NK-92 (cell line): Measurements from ENCODE around the gene GRB7.
A peak's percentile ranks its signal among the peaks of the same experiment; 100 is the strongest.
"Not testable (repeated sequence)": the region's sequence is repeated elsewhere in the genome, so short reads cannot be mapped to it uniquely, and the experiment has no call there.

Experiments
- DNase-seq: peaks from one replicate; lab custom pipeline; 2025; ENCODE audit not compliant: unreplicated experiment; lab: John Stamatoyannopoulos, UW

The GRB7 gene

DNA sequence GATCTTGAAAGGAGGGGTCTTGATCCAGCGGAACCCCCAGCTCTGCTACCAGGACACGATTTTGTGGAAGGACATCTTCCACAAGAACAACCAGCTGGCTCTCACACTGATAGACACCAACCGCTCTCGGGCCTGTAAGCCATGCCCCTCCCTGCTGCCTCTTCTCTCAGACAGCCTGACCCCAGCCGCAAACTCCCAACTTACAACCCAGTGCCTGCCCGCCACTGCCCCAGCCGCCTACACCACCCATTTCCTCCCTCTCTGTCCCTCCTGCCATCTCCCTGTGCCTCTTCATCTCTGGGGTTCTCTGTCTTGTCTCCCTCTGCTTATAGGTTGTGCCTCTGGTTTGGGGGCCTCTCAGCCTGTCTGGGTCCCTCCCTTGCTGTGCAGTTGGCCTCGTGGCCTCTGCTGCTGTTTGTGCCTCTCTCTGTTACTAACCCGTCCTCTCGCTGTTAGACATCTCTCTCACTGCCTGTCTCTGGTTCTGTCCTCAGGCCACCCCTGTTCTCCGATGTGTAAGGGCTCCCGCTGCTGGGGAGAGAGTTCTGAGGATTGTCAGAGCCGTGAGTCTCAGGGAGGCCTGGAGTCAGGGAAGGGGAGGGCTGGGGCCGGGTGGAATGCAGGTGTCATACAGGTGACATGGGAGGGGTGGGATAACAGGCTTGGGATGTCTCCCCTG, 28.3 kb upstream of the GRB7 start:
- DNase-seq: no peak

DNA sequence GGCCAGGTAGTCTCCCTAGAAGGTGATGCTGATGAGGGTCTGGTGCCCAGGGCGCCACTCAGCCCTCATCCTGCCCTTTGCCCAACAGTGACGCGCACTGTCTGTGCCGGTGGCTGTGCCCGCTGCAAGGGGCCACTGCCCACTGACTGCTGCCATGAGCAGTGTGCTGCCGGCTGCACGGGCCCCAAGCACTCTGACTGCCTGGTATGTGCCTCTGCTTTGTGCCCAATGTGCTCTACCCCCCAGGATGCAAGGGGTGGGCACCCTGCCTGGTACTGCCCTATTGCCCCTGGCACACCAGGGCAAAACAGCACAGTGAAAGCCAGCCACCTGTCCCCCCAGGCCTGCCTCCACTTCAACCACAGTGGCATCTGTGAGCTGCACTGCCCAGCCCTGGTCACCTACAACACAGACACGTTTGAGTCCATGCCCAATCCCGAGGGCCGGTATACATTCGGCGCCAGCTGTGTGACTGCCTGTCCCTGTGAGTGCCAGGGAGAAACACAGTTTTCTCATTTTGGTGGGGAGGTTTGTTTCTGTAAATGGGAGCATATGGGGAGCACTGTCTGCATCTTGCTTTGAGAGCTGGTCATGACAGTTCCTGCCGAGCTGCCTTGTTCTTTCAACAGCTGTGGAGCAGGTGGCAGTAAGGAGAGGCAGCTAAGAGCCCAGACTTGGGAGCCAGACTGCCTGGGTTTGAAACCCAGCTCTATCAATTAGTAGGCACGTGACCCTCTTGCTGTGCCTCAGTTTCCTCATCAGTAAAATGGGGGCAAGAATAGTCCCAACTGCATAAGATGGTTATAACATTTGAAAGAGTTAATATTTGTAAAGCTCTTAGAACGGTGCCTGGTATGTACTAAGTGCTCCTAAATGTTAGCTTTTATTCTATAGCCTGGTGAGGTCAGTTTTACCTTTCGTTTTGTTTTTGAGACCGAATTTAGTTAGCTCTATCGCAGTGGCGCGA, 27.5 kb upstream of the GRB7 start:
- no peak for DNase-seq

DNA sequence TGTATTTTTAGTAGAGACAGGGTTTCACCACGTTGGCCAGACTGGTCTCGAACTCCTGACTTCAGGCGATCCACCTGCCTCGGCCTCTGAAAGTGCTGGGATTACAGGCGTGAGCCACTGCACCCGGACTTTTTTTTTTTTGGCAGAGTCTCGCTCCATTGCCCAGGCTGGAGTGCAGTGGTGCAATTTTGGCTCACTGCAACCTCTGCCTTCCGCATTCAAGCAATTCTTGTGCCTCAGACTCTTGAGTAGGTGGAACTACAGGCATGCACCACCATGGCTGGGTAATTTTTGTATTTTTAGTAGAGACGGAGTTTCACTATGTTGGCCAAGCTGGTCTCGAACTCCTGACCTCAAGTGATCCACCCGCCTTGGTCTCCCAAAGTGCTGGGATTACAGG, 26.7 kb upstream of the GRB7 start:
- DNase-seq: not testable (repeated sequence)

DNA sequence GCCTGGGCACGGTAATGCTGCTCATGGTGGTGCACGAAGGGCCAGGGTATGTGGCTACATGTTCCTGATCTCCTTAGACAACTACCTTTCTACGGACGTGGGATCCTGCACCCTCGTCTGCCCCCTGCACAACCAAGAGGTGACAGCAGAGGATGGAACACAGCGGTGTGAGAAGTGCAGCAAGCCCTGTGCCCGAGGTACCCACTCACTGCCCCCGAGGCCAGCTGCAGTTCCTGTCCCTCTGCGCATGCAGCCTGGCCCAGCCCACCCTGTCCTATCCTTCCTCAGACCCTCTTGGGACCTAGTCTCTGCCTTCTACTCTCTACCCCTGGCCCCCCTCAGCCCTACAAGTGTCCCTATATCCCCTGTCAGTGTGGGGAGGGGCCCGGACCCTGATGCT, 25.9 kb upstream of the GRB7 start:
- DNase-seq: no peak

DNA sequence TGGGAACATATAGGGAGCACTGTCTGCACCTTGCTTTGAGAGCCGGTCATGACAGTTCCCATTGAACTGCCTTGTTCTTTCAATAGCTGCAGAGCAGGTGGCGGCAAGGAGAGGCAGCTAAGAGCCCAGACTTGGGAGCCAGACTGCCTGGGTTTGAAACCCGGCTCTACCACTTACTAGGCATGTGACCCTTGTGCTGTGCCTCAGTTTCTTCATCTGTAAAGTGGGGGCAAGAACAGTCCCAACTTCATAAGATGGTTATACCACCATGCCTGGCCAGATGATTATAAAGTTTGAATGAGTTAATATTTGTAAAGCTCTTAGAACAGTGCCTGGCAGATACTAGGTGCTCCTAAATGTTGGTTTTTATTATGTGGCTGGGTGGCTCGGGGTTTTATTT, 23.5 kb upstream of the GRB7 start:
- no peak for DNase-seq

DNA sequence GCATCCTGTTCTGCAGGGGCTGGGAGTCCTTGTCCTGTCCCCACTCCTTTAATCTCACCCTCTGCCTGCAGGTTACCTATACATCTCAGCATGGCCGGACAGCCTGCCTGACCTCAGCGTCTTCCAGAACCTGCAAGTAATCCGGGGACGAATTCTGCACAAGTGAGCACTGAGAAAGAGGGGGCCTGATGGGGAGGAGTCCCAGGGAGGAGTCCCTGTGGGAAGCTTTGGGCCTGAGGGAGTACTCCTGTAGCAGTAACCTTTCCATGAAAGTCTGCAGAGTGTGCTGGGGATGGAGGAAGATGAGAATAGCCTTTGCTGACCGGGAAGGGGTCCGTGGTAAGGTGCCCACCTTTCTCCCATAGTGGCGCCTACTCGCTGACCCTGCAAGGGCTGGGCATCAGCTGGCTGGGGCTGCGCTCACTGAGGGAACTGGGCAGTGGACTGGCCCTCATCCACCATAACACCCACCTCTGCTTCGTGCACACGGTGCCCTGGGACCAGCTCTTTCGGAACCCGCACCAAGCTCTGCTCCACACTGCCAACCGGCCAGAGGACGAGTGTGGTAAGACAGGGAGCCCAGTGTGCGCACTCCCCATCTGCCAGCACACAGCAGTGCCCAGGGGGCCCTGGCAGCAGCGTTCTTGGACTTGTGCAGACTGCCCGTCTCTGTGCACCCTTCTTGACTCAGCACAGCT, 22.2 kb upstream of the GRB7 start:
- DNase-seq: no peak

DNA sequence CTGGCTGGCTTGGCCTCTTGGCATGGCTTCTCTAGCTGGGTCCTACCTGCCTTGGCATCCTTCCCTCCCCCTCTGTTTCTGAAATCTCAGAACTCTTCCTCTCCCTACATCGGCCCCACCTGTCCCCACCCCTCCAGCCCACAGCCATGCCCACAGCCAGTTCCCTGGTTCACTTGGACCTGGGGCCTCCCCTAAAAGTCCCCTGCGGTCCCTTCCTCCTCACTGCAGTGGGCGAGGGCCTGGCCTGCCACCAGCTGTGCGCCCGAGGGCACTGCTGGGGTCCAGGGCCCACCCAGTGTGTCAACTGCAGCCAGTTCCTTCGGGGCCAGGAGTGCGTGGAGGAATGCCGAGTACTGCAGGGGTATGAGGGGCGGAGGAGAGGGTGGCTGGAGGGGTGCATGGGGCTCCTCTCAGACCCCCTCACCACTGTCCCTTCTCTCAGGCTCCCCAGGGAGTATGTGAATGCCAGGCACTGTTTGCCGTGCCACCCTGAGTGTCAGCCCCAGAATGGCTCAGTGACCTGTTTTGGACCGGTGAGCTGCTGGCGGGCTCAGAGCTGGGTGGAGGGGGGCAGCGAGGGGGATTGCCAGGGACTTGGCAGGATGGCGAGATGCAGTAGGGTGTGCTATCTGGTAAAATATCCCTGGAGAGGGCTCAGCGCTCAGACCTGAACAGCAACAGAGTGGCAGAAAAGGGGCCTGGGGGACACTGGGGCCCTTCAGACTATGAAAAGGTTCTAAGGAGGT, 21.5 kb upstream of the GRB7 start:
- no peak for DNase-seq

DNA sequence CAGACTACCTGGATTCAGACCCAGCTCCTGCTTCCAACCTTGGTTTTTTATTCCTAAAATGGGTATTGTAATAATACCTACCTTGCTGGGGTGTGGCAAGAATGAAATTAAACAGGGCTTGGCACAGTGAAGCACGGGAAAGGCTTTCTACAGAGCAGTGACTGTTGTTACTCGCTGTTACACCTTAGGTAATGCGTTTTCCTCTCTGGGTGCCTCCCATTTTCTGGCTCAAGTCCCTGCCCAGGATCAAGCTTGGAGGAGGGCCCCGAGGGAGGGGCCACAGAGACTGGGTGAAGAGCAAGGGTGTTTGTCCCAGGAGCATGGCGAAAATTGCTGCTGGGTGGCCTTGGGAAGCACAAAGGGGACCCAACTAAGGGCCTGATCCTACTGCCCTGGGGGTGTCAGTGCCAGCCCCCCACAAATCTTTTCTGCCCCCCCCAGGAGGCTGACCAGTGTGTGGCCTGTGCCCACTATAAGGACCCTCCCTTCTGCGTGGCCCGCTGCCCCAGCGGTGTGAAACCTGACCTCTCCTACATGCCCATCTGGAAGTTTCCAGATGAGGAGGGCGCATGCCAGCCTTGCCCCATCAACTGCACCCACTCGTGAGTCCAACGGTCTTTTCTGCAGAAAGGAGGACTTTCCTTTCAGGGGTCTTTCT, 20.7 kb upstream of the GRB7 start:
- DNase-seq: no peak

DNA sequence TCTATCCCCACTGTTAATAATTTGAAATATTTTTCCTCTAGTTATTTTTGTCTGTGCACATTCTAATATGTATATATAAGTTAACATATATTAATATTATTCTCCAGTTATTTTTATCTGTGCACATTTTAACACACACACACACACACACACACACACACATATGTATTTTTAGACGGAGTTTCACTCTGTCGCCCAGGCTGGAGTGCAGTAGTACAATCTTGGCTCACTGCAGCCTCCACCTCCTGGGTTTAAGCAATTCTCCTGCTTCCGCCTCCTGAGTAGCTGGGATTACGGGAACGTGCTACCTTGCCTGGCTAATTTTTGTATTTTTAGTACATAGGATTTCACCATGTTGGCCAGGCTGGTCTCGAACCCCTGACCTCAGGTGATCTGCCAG, 20.1 kb upstream of the GRB7 start:
- DNase-seq: no peak

DNA sequence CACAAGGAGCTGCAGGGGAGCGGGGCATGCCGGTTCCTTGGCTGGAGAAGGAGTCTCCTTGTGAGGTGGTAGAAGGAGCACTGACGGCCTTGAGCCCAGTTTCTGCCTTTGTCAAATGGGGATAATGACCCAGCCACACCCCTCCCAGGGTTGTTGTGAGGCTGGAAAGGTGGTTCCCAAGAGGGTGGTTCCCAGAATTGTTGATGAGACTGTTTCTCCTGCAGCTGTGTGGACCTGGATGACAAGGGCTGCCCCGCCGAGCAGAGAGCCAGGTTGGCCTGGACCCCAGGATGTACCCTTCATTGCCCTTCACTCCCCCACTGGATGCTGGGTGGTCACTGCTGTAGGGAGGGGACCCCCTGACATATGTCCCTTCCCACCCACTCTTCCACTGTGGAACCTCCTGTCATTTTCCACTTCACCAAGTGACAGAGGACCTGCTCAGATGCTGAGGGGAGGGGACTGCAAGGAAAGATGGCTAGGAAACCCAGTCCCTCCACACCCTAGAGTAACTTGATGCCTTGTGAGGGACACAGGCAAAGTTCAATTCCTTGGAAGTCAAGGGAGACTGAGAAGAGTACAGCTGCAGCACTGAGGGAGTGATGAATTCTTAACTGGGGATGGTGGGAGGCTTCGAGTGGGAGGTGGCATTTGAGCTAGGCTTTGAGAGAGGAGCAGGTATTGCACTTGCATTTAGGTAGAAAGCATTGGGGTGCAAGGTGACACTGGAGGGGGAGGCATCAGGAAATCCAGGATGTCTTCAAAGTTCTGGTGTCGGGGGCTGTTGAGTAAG, 18.0 kb upstream of the GRB7 start:
- no peak for DNase-seq

DNA sequence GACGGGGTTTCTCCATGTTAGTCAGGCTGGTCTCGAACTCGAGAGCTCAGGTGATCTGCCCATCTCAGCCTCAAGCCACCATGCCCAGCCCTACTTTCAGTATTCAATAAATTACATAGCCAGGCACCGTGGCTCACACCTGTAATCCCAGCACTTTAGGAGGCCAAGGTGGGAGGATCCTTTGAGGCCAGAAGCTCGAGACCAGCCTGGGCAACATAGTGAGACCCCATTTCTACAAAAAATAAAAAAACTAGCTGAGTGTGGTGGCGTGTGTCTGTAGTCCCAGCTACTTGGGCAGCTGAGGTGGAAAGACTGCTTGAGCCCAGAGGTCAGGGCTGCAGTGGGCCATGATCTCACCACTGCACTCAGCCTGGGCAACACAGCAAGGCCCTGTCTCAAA, 15.6 kb upstream of the GRB7 start:
- DNase-seq: no peak

DNA sequence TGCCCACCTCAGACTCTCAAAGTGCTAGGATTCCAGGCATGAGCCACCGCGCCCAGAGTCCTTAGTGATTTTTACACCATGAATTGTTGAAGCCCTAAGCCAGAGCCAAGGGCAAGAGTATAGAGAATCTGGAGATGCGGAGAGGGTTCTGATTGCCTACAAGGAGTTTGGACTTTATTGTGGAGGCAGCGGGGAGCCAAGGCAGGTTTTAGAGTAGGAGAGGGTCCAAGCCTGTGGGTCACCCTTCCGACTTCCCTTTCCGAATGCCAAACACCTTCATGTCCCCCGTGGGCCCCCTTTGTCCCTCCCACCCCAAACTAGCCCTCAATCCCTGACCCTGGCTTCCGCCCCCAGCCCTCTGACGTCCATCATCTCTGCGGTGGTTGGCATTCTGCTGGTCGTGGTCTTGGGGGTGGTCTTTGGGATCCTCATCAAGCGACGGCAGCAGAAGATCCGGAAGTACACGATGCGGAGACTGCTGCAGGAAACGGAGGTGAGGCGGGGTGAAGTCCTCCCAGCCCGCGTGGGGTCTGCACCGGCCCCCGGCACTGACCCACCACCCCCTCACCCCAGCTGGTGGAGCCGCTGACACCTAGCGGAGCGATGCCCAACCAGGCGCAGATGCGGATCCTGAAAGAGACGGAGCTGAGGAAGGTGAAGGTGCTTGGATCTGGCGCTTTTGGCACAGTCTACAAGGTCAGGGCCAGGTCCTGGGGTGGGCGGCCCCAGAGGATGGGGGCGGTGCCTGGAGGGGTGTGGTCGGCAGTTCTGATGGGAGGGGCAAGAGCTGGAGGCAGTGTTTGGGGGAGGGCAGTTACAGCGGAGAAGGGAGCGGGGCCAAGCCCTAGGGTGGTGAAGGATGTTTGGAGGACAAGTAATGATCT, 14.5 kb upstream of the GRB7 start:
- no peak for DNase-seq

DNA sequence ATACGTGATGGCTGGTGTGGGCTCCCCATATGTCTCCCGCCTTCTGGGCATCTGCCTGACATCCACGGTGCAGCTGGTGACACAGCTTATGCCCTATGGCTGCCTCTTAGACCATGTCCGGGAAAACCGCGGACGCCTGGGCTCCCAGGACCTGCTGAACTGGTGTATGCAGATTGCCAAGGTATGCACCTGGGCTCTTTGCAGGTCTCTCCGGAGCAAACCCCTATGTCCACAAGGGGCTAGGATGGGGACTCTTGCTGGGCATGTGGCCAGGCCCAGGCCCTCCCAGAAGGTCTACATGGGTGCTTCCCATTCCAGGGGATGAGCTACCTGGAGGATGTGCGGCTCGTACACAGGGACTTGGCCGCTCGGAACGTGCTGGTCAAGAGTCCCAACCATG, 13.0 kb upstream of the GRB7 start:
- no peak for DNase-seq

DNA sequence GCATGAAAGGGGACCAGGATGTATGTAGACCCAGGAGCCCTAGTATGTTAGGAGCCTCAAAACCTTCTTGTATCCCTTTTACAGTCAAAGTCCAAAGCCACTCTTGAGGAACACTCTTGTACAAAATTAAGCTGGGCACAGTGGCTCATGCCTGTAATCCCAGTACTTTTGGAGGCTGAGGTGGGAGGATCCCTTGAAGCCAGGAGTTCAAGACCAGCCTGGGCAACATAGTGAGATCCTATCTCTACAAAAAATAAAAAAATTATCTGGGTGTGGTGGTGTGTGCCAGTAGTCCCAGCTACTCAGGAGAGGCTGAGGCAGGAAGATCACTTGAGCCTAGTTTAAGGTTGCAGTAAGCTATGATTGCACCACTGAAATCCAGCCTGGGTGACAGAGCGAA, 11.8 kb upstream of the GRB7 start:
- not testable (repeated sequence) for DNase-seq

DNA sequence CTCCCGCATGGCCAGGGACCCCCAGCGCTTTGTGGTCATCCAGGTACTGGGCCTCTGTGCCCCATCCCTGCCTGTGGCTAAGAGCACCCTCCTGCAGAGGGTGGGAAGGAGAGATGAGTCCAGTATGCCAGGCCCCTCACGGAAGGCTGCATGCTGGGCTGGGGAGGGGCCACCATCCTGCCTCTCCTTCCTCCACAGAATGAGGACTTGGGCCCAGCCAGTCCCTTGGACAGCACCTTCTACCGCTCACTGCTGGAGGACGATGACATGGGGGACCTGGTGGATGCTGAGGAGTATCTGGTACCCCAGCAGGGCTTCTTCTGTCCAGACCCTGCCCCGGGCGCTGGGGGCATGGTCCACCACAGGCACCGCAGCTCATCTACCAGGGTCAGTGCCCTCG, 11.1 kb upstream of the GRB7 start:
- no peak for DNase-seq

DNA sequence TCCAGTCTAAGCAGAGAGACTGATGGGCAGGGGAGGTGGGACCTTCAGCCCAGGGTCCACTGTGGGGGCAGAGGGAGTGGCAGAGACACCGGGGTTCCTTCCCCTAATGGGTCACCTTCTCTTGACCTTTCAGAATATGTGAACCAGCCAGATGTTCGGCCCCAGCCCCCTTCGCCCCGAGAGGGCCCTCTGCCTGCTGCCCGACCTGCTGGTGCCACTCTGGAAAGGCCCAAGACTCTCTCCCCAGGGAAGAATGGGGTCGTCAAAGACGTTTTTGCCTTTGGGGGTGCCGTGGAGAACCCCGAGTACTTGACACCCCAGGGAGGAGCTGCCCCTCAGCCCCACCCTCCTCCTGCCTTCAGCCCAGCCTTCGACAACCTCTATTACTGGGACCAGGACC, 10.2 kb upstream of the GRB7 start:
- no peak for DNase-seq

DNA sequence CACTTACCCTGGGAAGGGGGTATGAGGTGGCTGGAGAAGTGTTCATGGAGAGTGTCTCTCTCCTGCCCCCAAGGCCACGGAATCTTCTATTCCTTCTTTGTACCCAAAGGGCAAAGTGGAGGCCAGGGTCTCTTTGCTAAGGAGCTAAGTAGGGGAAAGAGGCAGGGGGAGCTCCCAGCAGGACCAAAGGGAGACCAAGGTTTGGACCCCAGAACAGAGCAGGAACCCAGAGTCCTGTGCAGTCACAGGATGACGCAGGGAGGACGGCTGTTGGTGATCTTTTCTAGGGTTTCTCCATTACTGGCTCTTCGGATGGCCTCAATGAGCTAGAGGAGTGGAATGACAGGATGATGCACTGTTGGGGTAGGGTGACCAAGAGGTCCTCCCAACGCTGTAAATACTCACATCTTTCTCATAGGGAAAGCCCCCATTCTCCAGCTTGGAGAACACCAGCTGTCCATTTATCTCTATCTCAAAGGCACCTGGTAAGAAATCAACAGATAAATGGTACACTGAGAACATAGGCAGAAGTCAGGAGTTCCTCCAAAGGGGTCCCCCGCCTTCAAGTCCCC, 8.4 kb upstream of the GRB7 start:
- DNase-seq: no peak

DNA sequence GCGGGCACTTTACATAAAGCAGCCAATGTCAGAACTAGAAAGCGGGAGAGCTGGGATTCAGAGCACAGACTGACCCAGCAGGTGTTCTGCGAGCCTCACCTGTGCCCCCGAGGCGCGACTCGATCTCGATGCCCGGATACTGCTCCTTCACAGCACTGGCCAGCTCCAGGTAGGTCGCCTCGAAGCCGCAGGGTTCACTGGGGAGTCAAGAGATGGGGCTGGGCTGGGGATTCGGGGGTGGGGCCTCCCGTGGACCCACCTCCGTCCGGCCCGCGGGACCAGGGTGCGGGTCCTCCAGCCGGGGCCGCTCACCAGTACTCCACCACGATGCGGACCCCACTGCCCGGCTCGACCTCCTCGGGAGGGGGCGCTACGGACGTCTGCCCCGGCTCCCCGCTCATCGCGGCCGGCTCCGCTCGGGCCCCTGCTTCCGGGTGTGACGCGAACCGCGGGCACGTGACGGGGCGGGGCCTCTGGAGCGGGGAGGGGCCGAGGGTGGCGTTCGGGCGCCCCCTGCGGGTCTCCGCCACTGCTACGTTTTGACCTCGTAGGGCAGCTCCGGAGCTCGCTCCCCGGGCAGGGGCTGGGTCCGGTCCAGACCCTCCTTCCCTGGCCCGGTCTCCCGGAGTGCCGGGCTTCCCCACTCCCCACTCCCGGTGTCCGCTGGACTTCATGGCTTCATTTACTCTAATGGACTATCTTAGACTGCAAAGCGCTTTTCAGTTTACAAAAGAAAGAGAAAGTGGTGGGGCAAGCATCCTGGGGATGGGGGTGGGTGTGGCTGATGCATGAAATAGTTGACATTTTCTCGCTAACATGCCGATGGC, 7.4 kb upstream of the GRB7 start, which contains the start of gene MIEN1:
MIEN1 (minus strand) TSS at position 438 of the 827 bp plus-strand sequence; CDS start at position 401, 37 bp downstream.
- DNase-seq: peak; percentile 40
